Stimulated activated CD4-positive, alpha-beta T cell treated with anti-CD3 and anti-CD28 coated beads, Interleukin-2, amount 100 ng/mL, for 4 hours (primary cell): ENCODE data around the gene CCN6.

Experiments
- DNase-seq: peaks from one replicate; pipeline ENCODE4 v3.0.0-alpha.2; 2020; ENCODE audit warnings: low read depth

The CCN6 gene

DNA sequence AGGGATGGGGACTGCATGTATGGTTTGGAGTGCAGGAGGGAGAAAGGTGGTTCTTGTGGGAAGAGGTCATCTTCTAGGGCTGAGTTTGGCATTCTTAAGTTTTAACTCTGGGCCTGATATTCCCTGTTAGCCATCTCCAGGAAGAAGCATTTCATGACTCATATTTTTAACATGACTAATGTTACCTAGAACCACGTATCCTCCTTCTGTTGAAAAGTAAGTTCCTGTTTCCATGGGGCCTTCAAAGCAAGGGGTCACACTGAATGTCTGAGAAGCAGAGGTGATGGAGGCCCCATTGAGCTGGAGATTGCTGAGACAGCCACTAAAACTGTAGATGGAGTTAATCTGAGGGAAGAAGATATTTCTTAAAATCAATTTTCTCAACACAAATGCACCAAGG, 63.6 kb downstream of the CCN6 start:
- no peak for DNase-seq

DNA sequence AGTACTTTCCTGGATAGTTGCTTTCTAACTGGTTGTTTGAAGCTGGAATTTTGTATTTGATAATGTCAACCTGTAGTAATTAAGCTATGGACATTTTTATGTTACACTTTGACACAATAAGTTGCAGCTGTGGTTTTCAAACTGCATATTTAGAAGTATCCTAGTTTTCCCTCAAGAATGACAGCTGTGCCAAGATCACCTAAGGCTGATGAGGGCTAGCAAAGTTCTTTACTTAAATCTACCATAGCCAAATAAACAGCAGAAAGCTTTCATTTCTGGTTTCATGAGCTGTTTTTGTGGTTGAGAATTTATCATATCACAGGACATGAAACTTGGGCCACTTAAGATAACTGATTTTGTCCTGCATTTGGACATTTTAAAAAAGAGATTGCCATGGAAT, 64.1 kb downstream of the CCN6 start:
- DNase-seq = no peak
